Neural cell (in vitro differentiated cells): ENCODE results near the gene HOXB6. TPM values are rescaled to one million over a fixed set of nuclear protein-coding genes. Genes with fewer than 3 reads are reported as not detected.

Experiments
- H2AFZ ChIP-seq: fragments of 200-600, 300-800 bp; sonication (generic), shearing (Covaris generic); 2 replicates; pipeline ENCODE4 v1.6.0; 2014; ENCODE audit warnings: low read depth, mild to moderate bottlenecking, antibody characterized with exemption, low read length, moderate library complexity
- H3F3A ChIP-seq: fragments of 200-600 bp; shearing (Covaris generic); 2 replicates; pipeline ENCODE4 v1.6.1; 2016; ENCODE audit warnings: mild to moderate bottlenecking, moderate library complexity, mixed read lengths, antibody characterized with exemption, low read length; ENCODE audit not compliant: insufficient read depth, poor library complexity, severe bottlenecking
- H3K27ac ChIP-seq: fragments of 200-600, 300-800 bp; sonication (generic), shearing (Covaris generic); 2 replicates; pipeline ENCODE4 v1.5.1; 2014; ENCODE audit warnings: mild to moderate bottlenecking, low read length, moderate library complexity
- H3K27me3 ChIP-seq: fragments of 300-800, 200-600 bp; sonication (generic), shearing (Covaris generic); 2 replicates; pipeline ENCODE4 v1.6.0; 2014; ENCODE audit warnings: mild to moderate bottlenecking, low read depth, low read length, moderate library complexity; ENCODE audit not compliant: insufficient read depth
- H3K36me3 ChIP-seq: fragments of 300-800, 200-600 bp; sonication (generic), shearing (Covaris generic); 2 replicates; pipeline ENCODE4 v1.5.1; 2014; ENCODE audit warnings: mild to moderate bottlenecking, antibody characterized with exemption, low read length, moderate library complexity; ENCODE audit not compliant: insufficient read depth
- H3K4me2 ChIP-seq: fragments of 300-800, 200-600 bp; sonication (generic), shearing (Covaris generic); 2 replicates; pipeline ENCODE4 v1.6.0; 2014; ENCODE audit warnings: mild to moderate bottlenecking, low read length
- H3K4me3 ChIP-seq: fragments of 300-800, 200-600 bp; sonication (generic), shearing (Covaris generic); 2 replicates; pipeline ENCODE4 v1.5.1; 2014; ENCODE audit warnings: mild to moderate bottlenecking, low read length, moderate library complexity
- H3K79me2 ChIP-seq: fragments of 200-600 bp; shearing (Covaris generic); replicated peaks from 2 replicates; pipeline ENCODE4 v1.6.0; 2014; ENCODE audit warnings: mild to moderate bottlenecking, low read length, moderate library complexity; ENCODE audit not compliant: insufficient read depth
- H3K9ac ChIP-seq: fragments of 300-800, 200-600 bp; sonication (generic), shearing (Covaris generic); 2 replicates; pipeline ENCODE4 v1.6.1; 2016; ENCODE audit warnings: mild to moderate bottlenecking, low read length, mixed read lengths
- H3K9me2 ChIP-seq: fragments of 200-600 bp; shearing (Covaris generic); 2 replicates; pipeline ENCODE4 v1.6.1; 2016; ENCODE audit warnings: mild to moderate bottlenecking, low read length, mixed read lengths; ENCODE audit not compliant: insufficient read depth
- H3K9me3 ChIP-seq: fragments of 200-600, 300-800 bp; sonication (generic), shearing (Covaris generic); 2 replicates; pipeline ENCODE4 v1.6.1; 2016; ENCODE audit warnings: mild to moderate bottlenecking, mixed run types, low read length, moderate library complexity, mixed read lengths
- H4K20me1 ChIP-seq: fragments of 200-600 bp; shearing (Covaris generic); 2 replicates; pipeline ENCODE4 v1.6.1; 2016; ENCODE audit warnings: mild to moderate bottlenecking, mixed run types; ENCODE audit not compliant: insufficient read depth
- EP300 ChIP-seq: fragments of 450-650 bp; conservative IDR thresholded peaks from 2 replicates; pipeline ENCODE4 v1.6.1; 2014; ENCODE audit warnings: antibody characterized with exemption, mild to moderate bottlenecking, moderate library complexity; ENCODE audit not compliant: poor library complexity, severe bottlenecking
- RAD21 ChIP-seq: fragments of 450-650 bp; conservative IDR thresholded peaks from 2 replicates; pipeline ENCODE4 v1.6.1; 2014; ENCODE audit warnings: antibody characterized with exemption, mild to moderate bottlenecking, moderate library complexity
- TAF1 ChIP-seq: IDR thresholded peaks from 2 replicates; pipeline ENCODE4 v1.6.1; 2012; ENCODE audit warnings: low read depth
- polyA plus RNA-seq: library from polyadenylated mRNA; depleted of rRNA; stranded (reverse); fragments of >200 nt; gene quantifications from 2 replicates; pipeline ENCODE4 v1.2.3, GENCODE V29; 2014
- TF ChIP-seq, protein P1 (sequence below): IDR thresholded peaks from 2 replicates; pipeline ENCODE4 v1.6.1; 2012; ENCODE audit warnings: borderline replicate concordance

The HOXB6 gene
- polyA plus RNA-seq, 1 donor from 2014 or later = not detected

DNA sequence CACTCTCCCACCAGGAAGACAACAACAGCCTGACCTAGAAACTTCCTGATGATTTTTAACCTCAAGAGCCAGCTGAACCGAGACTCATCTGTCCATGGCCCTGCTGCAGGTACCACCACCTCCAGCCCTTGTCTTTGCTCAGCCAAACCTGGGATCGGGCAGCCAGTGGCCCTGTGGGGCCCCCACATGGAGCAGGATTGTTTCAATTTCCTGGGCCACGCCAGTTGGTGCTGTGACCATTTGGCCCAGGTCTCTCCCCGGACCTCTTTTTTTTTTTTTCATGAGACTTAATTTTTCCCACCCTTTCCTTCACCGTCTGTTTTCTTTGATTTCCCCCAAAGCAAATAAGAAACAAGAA lies 51.6 kb downstream of the HOXB6 start:
- Histone ChIP-seq H3K27me3 (peaks cover 99% of the 10 kb centered on the region), H3K79me2 (no peaks in the 10 kb centered on the region), H2AFZ (no peak overlapping the region), H3K9ac (no peak overlapping the region), H3K4me2 (no peak overlapping the region), H3K4me3 (no peak overlapping the region), H3K27ac (no peak overlapping the region), H3K36me3 (no peaks in the 10 kb centered on the region), H3K9me3 (no peaks in the 10 kb centered on the region), H3F3A (no peaks in the 10 kb centered on the region), H3K9me2 (no peaks in the 10 kb centered on the region), H4K20me1 (no peaks in the 10 kb centered on the region)
- TF ChIP-seq, protein P1, sequence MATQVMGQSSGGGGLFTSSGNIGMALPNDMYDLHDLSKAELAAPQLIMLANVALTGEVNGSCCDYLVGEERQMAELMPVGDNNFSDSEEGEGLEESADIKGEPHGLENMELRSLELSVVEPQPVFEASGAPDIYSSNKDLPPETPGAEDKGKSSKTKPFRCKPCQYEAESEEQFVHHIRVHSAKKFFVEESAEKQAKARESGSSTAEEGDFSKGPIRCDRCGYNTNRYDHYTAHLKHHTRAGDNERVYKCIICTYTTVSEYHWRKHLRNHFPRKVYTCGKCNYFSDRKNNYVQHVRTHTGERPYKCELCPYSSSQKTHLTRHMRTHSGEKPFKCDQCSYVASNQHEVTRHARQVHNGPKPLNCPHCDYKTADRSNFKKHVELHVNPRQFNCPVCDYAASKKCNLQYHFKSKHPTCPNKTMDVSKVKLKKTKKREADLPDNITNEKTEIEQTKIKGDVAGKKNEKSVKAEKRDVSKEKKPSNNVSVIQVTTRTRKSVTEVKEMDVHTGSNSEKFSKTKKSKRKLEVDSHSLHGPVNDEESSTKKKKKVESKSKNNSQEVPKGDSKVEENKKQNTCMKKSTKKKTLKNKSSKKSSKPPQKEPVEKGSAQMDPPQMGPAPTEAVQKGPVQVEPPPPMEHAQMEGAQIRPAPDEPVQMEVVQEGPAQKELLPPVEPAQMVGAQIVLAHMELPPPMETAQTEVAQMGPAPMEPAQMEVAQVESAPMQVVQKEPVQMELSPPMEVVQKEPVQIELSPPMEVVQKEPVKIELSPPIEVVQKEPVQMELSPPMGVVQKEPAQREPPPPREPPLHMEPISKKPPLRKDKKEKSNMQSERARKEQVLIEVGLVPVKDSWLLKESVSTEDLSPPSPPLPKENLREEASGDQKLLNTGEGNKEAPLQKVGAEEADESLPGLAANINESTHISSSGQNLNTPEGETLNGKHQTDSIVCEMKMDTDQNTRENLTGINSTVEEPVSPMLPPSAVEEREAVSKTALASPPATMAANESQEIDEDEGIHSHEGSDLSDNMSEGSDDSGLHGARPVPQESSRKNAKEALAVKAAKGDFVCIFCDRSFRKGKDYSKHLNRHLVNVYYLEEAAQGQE = no peak
- TF ChIP-seq RAD21 (no peak), TAF1 (no peak), EP300 (no peak)

DNA sequence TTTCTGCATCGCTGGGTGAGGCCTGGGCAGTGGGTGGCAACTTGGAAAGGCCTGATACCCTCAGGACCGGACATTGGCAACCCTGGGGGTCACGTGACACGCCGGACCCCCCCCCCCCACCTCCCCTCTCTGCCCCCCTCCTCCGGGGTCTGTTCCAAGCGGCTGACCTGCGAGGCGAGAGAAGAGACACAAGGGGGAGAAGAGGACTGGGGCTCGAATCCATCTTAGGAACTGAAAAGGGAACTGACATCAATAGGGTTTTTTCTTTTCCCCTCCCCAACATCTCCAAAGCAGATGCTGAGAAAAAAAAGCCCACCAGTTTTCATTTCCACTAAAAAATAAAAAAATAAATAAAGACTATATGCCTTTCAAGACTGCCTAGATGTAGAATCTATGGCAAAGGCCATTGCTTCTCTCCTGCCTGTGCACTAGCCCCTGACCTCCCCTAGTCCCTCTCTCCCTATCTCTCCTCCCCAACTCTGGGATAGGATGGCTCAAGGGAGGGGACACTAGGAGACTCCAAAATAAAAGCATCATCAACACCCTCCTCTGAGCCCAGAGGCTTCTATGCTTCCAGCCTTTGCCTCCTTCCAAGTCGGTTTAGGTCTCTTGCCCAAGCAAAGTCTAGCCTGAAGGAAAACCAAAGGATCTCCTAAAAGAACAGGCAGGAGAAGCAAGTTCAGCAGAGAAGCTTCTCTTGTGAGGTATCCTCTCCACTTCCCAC lies 52.2 kb downstream of the HOXB6 start:
- Histone ChIP-seq H4K20me1 (no peaks in the 10 kb centered on the region), H3K4me2 (no peak overlapping the region), H3K9me3 (no peaks in the 10 kb centered on the region), H3F3A (no peaks in the 10 kb centered on the region), H3K27ac (no peak overlapping the region), H3K9me2 (no peaks in the 10 kb centered on the region), H3K9ac (no peak overlapping the region), H3K36me3 (no peaks in the 10 kb centered on the region), H2AFZ (no peak overlapping the region), H3K27me3 (peaks cover 99% of the 10 kb centered on the region), H3K4me3 (no peak overlapping the region), H3K79me2 (no peaks in the 10 kb centered on the region)
- TF ChIP-seq TAF1 (no peak), RAD21 (no peak)
- TF ChIP-seq, protein P1 = no peak
